Raji (cell line): Measurements from ENCODE around the gene NUDT16L1.

Experiments used
- POLR2A ChIP-seq: IDR thresholded peaks from 2 replicates; pipeline ENCODE4 v1.6.1; 2011; ENCODE audit warnings: low read depth, low read length, control low read depth; ENCODE audit not compliant: insufficient read depth

Gene NUDT16L1

GRCh38 chr16:4693296-4693955 is at the start of gene NUDT16L1:
Gene NUDT16L1, plus strand, starts transcription at chr16:4693562. Its CDS starts 165 bp downstream, at chr16:4693727.
- peak; percentile 87 for TF ChIP-seq POLR2A

DNA sequence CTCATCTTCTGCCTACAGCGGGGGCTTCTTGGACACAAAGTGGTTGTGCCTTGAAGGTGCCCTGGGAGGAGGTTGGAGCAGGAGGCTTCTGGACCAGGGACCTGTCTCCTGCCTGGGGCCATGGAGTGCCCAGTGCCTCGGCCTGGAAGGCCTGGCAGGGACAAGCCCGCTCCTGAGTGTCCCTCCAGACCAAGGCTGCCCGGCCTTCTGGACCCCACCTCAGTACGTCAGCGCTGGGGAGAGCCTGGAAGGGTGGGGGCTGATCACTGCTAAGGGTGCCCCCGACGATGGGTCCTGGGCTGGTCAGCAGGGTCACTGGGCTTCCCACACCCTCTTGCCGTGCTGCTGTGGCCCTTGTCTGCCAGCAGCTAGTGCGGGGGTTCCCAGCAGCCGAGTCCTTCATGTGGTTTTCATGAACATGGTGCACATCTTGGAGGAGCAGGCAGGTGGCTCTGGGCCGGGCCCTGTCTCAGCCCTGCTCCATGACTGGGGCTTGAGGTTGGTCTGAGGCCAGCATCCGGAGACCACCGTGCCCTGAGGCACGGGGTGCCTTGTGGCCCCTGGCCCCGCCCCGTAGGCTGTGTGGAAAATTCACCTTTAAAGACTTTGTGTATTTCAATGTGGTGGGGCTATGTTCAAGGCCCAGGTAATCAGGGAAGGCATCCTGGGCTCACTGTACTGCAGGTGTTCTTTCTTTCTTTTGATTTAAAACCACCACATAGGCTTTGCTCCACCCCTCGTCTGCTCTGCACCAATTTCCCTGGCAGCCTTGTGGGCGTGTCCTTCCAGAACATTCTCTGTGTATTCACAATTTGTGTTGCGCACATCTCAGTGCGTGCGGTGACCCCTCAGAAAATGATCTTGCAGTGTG is 46.4 kb upstream of the NUDT16L1 start:
- no peak for TF ChIP-seq POLR2A

GRCh38 chr16:4647644-4647980 is 45.8 kb upstream of the NUDT16L1 start:
- TF ChIP-seq POLR2A, result no peak

- TF ChIP-seq POLR2A, result no peak
These were observed 44.4 kb upstream of the NUDT16L1 start for GRCh38 chr16:4648917-4649316.

DNA sequence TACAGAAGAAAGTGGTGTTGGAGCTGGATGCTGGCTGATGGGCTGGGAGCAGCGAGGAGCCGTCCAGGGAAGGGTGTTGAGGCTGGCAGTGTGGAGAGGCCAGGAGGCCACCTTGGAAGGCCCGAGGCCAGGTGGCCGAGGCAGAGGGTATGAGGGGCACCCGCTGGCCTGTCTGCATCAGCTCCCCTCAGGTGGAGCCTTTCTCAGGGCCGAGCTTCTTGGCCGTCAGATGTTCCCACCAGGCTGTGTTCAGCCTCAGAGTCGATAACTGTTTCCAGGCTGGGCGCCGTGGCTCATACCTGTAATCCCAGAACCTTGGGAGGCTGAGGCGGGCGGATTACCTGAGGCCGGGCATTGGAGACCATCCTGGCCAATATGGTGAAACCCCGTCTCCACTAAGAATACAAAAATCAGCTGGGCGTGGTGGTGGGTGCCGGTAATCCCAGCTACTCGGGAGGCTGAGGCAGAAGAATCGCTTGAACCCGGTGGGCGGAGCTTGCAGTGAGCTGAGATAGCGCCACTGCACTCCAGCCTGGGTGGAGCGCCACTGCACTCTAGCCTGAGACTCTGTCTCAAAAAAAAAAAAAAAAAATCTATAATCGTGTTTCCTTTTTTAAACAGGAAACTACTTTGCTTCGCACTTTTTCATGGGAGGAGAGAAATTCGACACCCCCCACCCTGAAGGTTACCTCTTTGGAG is 43.5 kb upstream of the NUDT16L1 start:
- TF ChIP-seq POLR2A, result no peak

DNA sequence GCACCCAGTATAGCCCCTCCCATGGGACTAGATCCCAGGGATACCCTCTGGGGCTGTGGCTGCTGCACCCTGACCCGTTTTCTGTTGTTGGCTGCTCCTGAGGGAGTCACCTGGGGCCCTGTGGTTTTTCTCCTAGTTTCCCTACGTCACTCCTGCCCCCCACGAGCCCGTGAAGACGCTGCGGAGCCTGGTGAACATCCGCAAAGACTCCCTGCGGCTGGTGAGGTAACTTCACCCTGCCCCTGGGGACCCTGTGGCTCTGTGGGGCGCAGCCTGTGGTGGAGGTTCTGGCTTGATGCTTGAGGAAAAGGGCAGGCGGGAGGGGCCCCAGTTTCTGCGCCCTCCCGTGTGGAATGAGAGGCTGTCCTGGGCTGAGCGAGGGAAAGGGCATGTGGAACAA is 41.5 kb upstream of the NUDT16L1 start:
- TF ChIP-seq POLR2A, result no peak

DNA sequence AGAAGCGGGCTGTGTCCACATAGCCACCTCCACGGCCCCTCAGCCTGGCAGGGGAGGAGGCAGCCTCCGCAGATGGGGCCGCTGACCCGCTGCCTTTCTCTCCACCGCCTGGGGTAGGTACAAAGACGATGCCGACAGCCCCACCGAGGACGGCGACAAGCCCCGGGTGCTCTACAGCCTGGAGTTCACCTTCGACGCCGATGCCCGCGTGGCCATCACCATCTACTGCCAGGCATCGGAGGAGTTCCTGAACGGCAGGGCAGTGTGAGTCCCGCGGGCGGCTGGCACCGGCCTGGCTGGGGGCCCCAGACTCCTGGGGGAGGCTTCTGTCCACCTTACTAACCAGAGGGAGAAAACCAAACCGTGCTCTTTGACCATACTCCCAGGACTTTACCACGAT is 40.8 kb upstream of the NUDT16L1 start:
- no peak for TF ChIP-seq POLR2A

GRCh38 chr16:4654011-4654963 is 39.1 kb upstream of the NUDT16L1 start:
- TF ChIP-seq POLR2A, result no peak

GRCh38 chr16:4654964-4655590 is 38.3 kb upstream of the NUDT16L1 start:
- no peak for TF ChIP-seq POLR2A

DNA sequence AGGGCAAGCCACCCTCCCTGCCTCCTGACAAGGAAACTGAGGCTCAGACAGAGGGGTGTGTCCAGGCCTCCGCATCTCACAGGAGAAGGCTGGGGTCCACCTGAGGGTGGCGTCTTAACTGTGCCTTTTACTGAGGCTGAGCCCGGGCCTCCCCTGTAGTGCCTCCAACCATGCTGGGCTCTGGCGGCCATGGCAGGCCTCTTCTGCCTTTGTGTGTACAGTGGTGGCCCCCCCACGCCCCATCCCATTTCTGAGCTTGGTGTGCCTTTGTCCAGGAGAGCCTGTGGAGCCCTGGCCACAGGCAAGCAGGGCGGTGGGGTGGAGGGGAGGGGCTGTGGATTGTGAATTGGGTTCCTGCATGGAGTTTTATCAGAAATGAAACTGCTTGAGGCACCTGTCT is 37.6 kb upstream of the NUDT16L1 start:
- TF ChIP-seq POLR2A, result no peak

DNA sequence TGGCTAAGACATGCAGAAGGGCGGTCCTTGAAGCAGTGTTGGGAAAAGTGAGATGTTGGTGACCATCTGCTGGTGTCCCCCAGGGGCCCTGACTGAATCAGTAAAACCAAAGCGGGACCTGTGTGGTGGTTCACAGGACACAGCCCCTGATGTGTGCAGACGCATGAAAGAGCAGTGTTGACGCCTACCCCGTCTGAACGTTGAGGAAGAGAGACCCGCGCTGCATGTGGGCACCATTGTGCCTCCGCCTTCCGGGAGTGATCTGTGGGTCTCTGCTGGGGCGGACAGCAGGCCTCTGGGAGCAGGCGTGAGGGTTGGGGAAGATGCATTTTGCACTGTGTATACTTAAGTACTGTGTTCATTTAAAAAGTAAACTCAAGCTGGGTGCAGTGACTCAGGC is 37.1 kb upstream of the NUDT16L1 start:
- no peak for TF ChIP-seq POLR2A

DNA sequence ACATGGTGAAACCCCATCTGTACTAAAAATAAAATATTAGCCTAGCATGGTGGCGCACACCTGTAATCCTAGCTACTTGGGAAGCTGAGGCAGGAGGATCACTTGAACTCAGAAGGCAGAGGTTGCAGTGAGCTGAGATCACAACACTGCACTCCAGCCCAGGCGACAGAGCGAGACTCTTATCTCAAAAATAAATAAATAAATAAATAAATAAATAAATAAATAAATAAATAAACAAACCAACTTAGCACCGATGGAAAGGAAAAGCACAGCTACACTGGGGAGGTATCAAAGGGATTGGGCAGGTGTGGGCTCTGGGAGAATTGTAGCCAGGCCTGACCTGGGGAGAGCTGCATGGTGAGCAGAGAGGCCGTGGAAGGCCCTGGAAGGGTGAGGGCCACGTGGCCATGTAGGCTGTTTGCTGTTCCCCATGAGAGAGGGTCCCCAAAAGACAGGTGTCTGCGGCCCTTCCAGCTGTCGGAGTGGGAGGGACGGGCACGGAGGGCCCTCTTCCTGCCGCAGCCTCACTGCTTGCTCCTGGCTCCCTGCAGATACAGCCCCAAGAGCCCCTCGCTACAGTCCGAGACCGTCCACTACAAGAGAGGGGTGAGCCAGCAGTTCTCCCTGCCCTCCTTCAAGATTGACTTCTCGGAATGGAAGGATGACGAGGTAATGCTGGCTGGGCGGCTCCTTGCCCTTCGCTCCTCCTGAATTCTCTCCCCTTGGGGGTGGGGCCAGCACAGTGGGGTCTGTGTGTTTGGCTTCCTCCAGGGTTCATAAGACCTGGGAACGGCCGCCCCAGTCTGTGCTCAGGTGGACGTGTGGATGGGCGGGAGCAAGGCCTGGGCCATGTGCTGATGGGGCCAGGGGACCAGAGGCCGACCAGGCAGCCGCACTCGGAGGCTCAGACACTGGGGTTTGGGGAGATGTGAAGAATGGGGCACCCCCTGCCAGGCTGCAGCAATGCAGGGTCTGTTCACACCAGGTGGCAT is 36.4 kb upstream of the NUDT16L1 start:
- no peak for TF ChIP-seq POLR2A

GRCh38 chr16:4659363-4660353 is 33.7 kb upstream of the NUDT16L1 start:
- no peak for TF ChIP-seq POLR2A
